COR-L47 (cell line): ENCODE data around the gene INKA2.

Experiments
- DNase-seq: peaks from one replicate; lab custom pipeline; 2025; lab: John Stamatoyannopoulos, UW

INKA2 gene

GRCh38 chr1:111702504-111703050, 36.6 kb downstream of the INKA2 start:
- DNase-seq = no peak

GRCh38 chr1:111699268-111699667, 39.9 kb downstream of the INKA2 start:
- DNase-seq = no peak

- DNase-seq = no peak
Observed at GRCh38 chr1:111696330-111696729, 42.9 kb downstream of the INKA2 start.

- no peak for DNase-seq
Observed at GRCh38 chr1:111695801-111696200, 43.4 kb downstream of the INKA2 start.

GRCh38 chr1:111691886-111692285, 47.3 kb downstream of the INKA2 start:
- no peak for DNase-seq

- DNase-seq = peak; percentile 32
Observed at GRCh38 chr1:111690306-111690617, 48.9 kb downstream of the INKA2 start.
